ENCODE measurements around the gene SHISA7.
"Not testable (repeated sequence)": the region's sequence is repeated elsewhere in the genome, so short reads cannot be mapped to it uniquely, and the experiment has no call there.

Gene SHISA7

DNA sequence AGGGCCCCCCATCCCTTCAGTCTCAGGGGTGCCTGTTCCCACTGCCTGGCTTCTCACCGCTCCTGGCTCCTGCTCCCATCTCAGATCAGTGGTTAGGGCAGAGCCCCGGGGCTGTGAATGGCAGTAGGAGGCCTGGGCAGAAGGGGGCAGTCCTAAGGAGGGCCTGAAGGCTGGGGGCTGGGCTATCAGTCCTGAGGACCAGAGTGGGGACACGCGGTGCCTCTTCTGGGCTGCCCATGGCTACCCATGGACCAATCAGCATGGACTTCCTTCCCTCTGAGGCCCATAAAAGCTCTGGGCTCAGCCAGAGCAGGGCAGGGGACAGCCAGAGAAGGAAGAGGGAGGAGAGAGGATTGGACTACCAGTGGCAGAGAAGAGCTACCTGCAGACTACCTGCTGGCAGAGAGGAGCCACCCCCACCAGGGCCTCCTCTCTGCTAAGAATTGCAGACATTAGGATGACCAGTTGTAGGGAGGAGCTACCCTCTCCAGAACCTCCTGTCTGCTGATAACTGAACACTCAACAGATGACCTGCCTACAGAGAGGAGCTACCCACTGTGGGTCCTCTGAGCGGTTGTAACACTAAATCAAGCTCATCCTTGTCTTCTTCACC lies 23.4 kb downstream of the SHISA7 start:
- DNase-seq (ENCODE audit: low read depth, low spot score) = no peak

DNA sequence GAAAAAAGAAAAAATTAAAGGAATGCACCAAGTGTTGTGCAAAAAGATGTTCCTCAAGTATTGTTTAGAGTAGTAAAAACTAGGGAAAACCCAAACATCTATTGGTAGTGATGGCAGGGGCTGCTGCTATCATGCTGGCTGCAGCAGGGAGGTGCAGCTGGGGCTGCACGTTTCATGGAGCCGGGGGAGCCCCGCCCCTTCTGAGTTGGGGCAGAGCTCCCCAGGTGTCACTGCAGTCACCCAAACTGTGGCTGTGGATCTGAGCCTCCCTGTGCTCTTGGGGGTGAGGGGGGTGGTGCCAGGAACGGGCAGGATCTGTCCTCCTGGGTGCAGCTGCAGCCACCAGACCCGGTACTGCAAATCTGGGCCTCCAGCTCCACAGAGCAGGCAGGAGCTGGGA lies 24.0 kb downstream of the SHISA7 start:
- DNase-seq (ENCODE audit: low read depth, low spot score) = no peak

GRCh38 chr19:55418185-55418584 lies 24.9 kb downstream of the SHISA7 start:
- DNase-seq (ENCODE audit: low read depth, low spot score) = peak; percentile 83

DNA sequence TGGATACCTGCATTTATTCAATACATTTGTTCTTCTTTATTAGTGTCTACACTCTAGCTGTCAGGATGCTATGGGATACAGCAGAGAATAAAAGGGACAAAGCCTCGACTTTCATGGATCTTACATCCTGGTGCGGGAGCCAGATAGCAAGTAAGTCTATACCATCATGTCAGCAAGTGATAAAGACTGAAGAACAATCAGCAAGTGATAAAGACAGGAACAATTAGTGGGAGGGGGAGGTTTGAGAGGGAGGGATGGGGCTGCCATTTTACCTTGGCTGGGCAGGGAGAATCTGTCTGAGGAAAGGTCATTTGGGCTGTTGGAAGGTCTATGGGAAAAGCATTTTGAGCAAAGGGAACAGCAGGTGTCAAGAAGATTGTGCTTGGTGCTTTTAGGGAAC lies 32.9 kb downstream of the SHISA7 start:
- no peak for DNase-seq (ENCODE audit: low read depth, low spot score)

DNA sequence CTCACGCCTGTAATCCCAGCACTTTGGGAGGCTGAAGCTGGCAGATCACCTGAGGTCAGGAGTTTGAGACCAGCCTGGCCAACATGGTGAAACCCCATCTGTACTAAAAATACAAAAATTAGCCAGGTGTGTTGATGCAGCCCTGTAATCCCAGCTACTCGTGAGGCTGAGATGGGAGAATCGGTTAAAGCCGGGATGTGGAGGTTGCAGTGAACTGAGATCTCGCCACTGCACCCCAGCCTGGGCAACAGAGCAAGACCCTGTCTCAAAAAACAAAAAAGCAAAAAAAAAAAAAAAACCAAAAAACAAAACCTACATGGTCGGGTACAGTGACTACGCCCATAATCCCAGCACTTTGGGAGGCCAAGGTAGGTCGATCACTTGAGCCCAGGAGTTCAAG lies 33.9 kb downstream of the SHISA7 start:
- not testable (repeated sequence) for DNase-seq (ENCODE audit: low read depth, low spot score)

GRCh38 chr19:55408533-55408872 lies 34.6 kb downstream of the SHISA7 start:
- DNase-seq (ENCODE audit: low read depth, low spot score) = no peak

GRCh38 chr19:55407800-55408532 lies 35.1 kb downstream of the SHISA7 start:
- peak; percentile 99 for DNase-seq (ENCODE audit: low read depth, low spot score)

DNA sequence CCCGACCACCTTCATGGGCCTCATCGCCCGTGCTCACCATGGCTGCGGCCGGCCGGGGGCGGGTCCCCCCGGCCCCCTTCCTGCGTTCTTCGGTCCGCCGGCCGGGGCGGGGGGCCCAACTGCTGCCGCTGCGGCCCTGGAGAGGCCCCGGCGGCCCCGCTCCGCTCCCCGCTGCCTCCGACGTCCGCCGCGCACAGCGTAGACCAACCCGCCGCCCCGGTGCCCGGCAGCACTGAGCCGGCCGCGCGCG lies 35.6 kb downstream of the SHISA7 start, which contains the start of gene UBE2S:
Gene UBE2S, minus strand, starts transcription at position 239 of the 250 bp plus-strand sequence. Its CDS starts 199 bp downstream, at position 40.
- DNase-seq (ENCODE audit: low read depth, low spot score) = not testable (repeated sequence)

DNA sequence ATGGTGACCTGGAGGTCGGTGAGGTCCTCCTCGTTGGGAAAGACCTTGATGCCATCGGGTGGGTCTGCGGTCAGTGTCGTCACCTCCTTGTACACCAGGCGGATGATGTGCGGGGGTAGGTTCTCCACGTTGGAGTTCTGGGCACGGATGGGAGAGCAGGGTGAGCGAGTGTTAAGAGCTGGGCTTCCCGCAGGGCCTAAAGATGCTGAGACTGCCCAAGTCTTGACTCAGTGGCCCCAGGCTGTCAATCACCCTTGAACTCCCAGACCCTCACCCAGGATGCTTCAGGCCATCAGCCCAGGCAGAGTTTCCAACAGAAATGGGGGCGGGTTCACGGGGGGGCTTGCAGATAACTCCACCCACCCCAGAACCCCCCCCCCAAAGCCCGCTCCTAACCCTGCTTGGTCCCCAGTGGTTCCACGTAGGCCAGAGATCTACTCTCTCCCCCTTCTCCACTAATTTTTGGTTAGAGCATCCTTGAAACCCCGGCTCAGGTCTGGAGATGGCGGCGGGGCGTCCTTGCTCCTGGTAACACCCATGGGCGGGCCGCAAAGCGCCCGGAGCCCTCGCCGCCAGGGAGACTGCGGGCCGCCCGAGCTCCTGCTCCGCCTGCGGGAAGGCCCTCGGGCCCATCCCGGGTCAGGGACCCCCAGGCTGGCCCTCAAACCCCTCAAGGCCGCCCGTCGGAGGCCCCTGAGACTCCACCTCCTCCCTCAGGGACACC lies 36.1 kb downstream of the SHISA7 start:
- no peak for DNase-seq (ENCODE audit: low read depth, low spot score)

DNA sequence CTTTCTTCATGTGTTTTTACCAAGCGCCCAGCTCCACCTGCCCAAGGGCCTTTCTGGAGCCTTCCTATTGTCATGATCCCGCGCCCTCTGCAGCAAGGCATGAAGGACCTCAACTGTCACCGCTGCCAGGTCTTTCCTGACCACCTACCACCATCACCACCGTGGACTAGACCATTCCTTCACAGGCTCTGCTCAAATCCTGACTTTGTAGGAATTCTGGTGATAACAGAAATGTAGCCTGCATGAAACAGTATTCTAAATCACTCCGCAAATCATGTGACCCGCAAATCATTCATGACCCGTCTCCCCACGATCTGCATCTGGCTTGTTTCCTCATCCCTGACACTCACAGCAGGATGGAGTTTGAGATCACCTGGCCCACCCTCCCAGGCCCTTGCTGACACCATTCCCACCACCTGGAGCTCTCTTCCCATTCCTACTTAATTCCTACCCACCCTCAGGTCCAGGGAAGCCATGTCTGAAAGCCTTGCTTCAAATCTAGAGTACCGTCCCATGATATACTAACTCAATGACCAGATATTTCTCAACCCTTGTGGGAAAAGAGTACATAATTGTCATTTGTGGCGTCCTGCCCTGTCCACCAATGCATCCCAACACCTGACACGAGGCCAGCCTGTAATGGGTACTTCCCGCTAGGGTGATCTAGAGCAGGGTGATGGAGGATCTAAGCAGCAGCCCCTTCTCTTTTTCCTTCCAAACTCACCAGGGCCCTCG lies 36.8 kb downstream of the SHISA7 start:
- DNase-seq (ENCODE audit: low read depth, low spot score) = no peak

DNA sequence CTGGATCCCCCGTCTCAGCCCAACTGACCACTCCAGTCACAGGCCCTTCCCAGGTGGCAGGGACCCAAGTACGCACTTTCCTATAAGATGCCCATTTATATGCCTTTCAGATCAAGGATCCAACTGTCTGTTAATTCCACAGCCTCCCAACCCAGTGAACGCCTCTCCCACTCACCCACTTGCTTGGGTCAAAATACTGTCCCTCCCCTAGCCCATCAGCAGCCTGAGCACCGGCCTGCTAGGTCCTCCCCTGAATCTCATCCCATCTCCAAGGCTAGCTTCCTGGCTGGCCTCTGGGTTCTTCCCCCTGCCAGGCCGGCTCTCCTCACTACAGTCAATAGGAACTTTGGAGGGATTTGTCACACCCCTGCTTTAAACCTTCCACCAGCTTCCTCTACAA lies 37.5 kb downstream of the SHISA7 start:
- DNase-seq (ENCODE audit: low read depth, low spot score) = no peak

DNA sequence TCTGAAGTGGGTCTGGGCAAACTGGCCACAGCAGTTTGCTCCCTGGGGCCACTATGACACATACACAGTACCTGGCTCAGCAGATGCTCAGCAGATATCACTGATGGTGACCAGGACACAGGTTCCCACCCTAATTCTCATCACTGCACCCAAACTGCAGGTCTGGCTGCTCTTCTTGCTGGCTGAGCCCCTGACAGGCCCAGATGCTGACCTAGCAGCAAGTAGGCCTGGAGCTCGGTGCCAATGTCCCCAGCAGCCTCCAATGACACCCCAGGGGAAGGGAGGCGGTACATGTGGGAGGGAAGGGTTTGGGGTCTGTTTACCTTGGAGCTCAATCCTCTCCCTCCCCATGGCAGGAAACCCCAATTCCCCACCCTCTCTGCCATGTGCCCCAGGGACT lies 40.6 kb downstream of the SHISA7 start:
- no peak for DNase-seq (ENCODE audit: low read depth, low spot score)

DNA sequence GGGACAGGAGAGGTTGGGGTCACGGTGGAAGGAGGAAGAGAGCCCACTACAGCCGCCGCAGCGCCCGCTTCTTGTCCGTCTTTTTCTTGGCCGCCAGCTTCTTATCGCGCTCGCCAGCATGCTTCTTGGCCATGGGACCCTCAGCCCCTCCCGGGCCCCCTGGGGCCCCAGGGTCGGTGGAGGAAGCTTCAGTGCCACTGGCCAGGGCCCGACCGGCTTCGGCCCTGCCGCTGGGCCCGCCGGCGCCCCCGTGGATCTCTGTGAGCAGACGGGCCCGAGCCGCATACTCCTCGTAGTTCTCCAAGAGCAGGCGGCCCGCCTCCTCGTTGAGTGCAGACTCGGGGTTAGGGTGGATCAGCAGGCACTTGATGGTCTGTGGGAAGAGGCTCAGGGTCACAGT lies 41.7 kb downstream of the SHISA7 start:
- DNase-seq (ENCODE audit: low read depth, low spot score) = not testable (repeated sequence)

DNA sequence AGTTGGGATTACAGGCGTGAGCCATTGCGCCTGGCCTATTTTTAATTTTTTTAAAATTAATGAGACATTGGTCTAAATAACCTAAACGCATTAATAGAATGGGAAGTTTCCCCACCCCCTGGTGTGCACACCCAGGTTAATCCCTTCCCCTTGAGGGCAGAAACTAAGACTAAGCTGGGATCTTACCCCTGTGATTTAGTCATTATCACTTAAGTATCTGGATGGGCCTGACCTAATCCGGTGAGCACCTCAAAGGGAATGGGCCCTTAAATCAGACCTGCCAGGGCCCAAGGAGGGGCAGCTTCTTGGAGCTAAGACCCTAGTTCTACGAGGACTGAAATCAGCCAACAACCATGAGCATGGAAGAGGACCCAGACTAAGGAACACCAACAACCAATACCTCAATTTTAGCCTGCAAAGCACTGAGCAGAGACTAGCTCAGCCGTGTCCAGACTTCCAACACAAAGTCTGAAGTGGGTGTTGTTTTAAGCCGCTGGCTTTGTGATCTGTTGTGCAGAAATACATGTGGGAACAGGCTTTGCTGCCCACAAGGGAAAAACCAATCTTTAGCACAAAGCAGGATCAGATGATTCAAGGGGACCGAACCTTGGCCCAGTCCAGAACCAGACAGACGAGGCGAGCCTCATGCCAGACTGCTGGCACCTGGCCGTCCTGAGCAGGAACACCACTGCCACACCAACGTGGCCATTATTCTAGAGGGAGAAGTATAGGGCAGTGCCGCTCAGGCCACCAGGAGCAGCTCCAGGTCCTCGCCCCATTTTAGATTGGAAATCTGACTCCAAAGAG lies 42.6 kb downstream of the SHISA7 start:
- no peak for DNase-seq (ENCODE audit: low read depth, low spot score)

DNA sequence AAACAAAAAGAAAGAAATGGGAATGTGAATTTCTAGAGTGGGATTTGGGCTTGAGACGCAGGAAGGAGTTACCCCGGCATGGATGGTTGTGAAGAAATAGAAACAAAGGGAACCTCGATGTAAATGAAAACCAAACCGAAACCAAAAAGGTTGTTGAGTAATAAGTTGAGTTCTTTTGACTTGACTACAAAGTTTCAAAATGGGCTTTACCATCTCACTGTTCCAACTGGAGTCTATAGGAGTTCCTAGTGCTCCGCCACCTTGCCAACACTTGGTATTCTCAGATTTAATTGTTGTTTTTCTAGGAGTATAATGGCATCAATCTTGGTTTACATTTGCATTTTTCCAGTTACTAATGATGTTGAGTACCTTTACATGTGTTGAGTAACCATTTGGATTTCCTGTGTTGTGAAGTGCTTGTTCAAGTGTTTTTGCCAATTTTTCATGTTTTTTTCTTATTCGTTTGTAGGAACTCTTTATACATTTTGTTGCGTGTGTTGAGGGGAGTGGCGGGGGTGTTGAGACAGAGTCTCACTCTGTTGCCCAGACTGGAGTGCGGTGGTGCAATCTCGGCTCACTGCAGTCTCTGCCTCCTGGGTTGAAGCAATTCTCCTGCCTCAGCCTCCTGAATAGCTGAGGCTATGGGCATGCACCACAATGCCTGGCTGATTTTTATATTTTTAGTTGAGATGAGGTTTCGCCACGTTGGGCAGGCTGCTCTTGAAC lies 44.7 kb downstream of the SHISA7 start:
- DNase-seq (ENCODE audit: low read depth, low spot score) = no peak

DNA sequence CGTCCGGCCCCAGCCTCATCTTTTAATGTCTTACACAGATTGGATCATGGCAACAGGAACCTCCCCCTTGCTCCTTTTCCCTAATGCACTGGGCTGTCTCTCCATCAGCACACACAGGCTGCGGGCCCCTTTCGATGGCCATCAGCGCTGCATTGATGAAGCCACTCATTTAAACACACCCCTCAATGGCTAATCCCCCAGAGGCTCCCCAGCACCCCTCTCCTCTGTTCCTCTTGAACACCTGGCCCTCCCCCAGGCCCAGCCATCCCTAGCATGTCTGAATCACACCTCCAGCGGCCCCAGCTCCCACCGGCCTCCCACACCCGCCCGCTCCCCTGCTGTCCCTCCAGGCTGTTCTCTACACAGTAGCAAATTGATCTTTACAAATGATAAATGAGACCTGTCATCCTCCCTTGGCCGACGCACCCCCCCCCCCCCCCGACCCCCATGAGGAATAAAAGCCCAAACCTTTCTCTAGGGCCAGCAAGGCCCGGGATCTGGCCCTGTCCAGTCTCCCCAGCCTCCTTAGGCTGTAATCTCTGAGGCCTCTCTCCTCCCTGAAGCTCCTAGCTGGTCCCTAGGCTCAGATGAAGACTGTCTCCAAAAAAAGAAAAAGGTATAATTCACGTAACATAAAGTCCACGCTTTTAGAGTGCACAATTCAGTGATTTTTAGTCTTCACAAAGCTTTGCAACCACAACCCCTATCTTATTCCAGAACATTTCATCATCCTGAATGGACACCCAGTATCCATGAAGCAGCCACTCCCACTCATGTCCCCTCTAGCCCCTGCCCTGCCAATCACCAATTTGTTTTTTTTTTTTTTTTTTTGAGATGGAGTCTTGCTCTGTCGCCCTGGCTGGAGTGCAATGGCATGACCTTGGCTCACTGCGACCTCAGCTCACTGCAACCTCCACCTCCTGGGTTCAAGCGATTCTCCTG lies 50.0 kb downstream of the SHISA7 start:
- peak; percentile 59 for DNase-seq (ENCODE audit: low read depth, low spot score)

- DNase-seq (ENCODE audit: low read depth, low spot score) = peak; percentile 57
Observed at GRCh38 chr19:55391702-55392615, 51.1 kb downstream of the SHISA7 start.

- DNase-seq (ENCODE audit: low read depth, low spot score) = no peak
Observed at GRCh38 chr19:55391191-55391670, 51.9 kb downstream of the SHISA7 start.

Measured in ELF-1 (cell line).